BE2C (cell line): ENCODE data around the gene PRDM16.

Experiments
- DNase-seq: peaks from one replicate; pipeline ENCODE4 v3.0.0-alpha.2; 2020
- H3K27me3 ChIP-seq: fragments of 250-450 bp; sonication (Bioruptor Pico); 2 replicates; pipeline ENCODE4 v1.5.1; 2020; ENCODE audit warnings: mild to moderate bottlenecking
- H3K36me3 ChIP-seq: fragments of 250-450 bp; sonication (Bioruptor Pico); 2 replicates; pipeline ENCODE4 v1.5.1; 2020; ENCODE audit warnings: mild to moderate bottlenecking
- H3K4me1 ChIP-seq: fragments of 250-450 bp; sonication (Bioruptor Pico); 2 replicates; pipeline ENCODE4 v1.5.1; 2020
- H3K4me3 ChIP-seq: 2 replicates; pipeline ENCODE4 v1.5.1; 2011; ENCODE audit warnings: low read depth, low read length
- H3K9me3 ChIP-seq: fragments of 250-450 bp; sonication (Bioruptor Pico); 2 replicates; pipeline ENCODE4 v1.5.1; 2020
- TF ChIP-seq, protein P1 (sequence below): IDR thresholded peaks from 2 replicates; pipeline ENCODE4 v1.5.1; 2012; ENCODE audit warnings: mild to moderate bottlenecking, low read depth, low read length

Gene PRDM16

DNA sequence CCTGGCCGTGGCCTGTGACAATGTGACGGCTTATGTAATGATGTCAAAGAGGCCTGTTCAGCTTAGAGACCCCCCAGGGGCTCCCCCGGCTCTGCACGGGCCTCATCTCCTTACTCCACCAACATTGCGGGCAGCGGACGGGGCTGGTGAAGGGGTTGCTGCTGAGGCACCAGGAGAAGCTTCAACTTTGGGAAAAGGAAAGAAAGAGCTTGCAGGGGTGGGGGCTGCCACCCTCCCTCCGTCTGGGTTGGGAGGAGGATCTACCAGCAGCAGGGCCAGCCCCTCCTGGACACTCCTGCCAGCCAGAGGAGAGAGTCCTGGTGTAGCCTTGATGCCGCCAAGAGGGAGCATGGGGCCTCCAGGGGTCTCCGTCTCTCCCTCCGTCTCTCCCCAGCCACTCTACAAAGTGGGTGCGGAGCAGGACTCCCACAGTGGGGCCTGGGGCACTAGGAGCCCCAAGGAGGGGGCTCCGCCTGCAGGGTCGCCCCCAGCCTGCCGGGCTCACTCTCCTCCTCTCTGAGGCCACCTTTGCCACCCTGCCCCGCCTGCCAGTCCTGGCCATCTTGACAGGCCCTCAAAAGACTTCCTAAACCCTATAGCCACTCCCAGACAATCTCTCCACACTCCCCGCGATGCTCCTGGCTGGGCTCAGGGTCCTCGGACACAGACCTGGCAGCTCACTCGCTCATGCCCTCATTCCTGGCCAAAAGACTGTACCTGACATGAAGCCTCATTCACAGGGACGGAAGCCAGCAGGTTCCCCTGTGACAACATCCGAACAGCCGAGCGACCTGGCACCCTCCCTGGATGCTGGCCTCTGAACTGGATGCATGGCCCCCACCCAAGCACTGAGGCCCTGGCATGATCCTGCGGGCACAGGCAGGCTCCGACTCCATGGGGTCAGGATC is 255.0 kb downstream of the PRDM16 start:
- no peaks in the 10 kb centered on the region for H3K27me3 ChIP-seq
- no peak overlapping the region for H3K4me3 ChIP-seq
- H3K36me3 ChIP-seq: no peaks in the 10 kb centered on the region
- no peaks in the 10 kb centered on the region for H3K9me3 ChIP-seq
- DNase-seq: no peak
- H3K4me1 ChIP-seq: no peaks in the 10 kb centered on the region
- TF ChIP-seq, protein P1, sequence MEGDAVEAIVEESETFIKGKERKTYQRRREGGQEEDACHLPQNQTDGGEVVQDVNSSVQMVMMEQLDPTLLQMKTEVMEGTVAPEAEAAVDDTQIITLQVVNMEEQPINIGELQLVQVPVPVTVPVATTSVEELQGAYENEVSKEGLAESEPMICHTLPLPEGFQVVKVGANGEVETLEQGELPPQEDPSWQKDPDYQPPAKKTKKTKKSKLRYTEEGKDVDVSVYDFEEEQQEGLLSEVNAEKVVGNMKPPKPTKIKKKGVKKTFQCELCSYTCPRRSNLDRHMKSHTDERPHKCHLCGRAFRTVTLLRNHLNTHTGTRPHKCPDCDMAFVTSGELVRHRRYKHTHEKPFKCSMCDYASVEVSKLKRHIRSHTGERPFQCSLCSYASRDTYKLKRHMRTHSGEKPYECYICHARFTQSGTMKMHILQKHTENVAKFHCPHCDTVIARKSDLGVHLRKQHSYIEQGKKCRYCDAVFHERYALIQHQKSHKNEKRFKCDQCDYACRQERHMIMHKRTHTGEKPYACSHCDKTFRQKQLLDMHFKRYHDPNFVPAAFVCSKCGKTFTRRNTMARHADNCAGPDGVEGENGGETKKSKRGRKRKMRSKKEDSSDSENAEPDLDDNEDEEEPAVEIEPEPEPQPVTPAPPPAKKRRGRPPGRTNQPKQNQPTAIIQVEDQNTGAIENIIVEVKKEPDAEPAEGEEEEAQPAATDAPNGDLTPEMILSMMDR: no peak

DNA sequence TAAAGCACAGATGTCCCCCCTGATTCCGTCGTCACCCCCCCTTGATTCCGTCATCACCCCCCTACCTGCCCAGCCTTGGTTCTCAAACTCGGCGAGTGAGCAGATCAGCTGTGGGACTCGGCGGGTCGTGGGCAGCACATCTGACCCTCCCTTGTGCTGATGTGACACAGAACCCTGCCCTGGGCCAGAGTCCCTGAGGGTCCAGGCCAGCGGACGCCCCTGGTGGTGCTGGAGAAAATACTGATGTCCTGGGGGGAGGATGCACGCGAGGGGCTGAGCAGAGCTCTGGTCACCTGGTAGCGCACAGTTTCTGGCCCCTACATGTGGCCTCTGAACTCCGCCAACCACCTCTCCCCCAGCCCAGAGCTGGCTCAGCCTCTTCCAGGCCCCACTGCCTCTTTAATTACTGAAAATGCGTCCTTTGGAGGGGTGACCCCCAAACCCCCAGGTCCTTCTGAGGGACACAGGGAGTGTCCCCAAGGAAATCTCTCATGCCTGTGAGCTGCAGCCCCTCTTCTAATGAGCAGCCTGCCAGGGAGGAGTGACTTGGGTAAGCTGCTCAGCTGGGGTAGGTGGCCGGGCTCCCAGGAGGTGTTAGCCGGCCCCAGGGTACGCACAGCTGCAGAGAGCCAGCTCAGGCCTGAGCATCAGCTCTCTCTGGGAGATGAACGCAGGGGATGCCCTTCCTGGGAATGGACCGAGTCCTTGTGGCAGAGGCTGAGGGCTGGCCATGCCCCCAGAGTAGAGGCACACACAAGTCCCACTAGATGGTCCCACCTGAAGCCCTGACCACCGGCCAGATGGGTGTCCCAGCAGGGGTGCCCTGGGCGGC is 255.9 kb downstream of the PRDM16 start:
- H3K4me3 ChIP-seq: no peak overlapping the region
- TF ChIP-seq, protein P1: no peak
- DNase-seq: no peak
- H3K4me1 ChIP-seq: no peaks in the 10 kb centered on the region
- no peaks in the 10 kb centered on the region for H3K36me3 ChIP-seq
- H3K27me3 ChIP-seq: no peaks in the 10 kb centered on the region
- H3K9me3 ChIP-seq: no peaks in the 10 kb centered on the region

DNA sequence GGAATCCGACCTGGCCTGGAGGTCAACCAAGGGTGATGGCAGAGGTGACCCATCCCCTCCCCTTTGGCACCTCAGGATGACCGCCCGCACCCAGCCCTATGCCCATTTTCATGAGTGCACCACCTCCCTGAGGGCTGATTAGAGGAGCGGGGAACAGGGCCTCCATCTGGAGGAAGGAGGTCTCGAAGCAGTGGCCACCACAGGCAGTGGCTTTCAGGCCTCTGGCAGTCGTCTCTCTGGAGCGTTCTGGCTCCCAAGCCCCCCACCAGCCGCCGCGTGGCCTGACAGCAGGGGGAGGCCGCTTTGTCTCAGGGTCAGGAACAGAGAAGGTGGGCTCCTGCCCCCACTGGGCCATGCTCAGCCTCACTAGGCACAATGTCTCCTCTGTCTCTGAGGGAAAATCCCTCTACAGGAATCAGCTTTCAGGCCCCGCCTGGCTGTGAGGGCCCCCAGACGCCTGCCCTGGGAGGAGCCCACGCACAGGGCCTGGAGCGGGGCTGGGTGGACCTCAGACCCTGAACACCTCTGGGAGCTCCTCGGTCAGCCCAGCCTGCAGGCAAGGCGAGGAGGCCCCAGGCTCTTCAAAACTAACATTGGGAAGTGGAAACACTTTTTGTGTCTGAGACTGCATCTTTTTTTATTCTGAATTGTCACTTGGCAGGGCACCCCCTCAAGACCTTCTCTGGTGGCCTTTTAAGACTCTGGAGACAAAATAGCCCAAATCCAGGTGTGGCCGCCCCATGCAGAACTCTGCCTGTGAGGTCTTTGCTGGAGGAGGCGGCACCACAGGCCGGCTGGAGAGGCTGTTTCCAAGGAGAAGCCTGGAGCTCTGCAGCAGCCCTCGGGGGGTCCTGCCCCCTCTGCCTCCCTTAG is 257.7 kb downstream of the PRDM16 start:
- Histone ChIP-seq H3K4me3 (no peak overlapping the region), H3K9me3 (no peaks in the 10 kb centered on the region), H3K36me3 (no peaks in the 10 kb centered on the region), H3K4me1 (no peaks in the 10 kb centered on the region), H3K27me3 (no peaks in the 10 kb centered on the region)
- DNase-seq: no peak
- TF ChIP-seq, protein P1: no peak

DNA sequence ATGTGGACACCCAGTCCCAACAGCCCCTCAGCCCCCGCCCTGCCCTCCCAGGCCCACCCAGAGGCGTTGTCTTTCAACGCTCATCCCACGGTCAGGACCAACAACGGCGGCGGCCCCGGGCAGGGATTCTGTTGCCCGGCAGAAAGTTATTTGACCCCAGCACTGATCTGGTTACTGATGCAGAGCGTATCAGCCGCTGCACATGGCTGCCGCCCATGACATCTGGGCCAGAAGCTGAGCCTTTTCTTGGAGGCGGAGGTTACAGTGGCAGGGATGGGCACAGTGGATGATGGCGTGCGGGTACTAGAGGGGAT is 258.3 kb downstream of the PRDM16 start:
- Histone ChIP-seq H3K4me3 (no peak overlapping the region), H3K9me3 (no peaks in the 10 kb centered on the region), H3K36me3 (no peaks in the 10 kb centered on the region), H3K4me1 (no peaks in the 10 kb centered on the region), H3K27me3 (no peaks in the 10 kb centered on the region)
- DNase-seq: no peak
- TF ChIP-seq, protein P1: no peak

DNA sequence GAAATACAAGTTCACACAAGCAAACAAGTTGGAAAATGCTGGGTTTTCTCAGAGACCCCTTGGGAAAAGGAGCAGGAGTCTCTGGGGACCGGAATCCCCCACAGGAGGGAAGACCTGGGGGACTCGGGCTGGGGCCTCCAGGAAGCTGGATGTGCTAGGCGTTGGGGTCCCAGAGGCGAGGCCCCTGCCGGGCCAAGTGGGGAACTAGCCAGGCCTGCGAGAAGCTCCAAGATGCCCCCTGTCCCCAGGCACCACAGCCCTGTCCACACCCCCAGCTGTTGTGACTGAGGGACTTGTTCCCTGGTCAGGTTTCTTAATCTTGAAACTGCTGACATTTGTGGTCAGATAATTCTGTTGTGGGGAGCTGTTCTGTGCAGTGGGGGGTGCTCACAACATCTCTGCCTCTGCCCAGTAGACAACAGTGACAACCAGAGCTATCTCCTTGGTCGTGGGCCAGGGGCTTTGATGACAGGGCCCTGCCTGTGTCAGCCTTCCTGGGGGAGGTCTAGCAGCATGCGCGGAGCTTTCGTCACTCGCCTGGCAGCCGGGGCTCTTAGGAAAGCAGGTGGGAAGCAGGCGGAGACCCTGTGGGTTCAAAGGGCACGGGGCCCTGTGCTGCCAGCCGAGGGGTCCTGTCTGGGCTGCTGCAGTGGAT is 259.1 kb downstream of the PRDM16 start:
- H3K27me3 ChIP-seq: no peaks in the 10 kb centered on the region
- H3K4me3 ChIP-seq: no peak overlapping the region
- DNase-seq: no peak
- TF ChIP-seq, protein P1: no peak
- no peaks in the 10 kb centered on the region for H3K4me1 ChIP-seq
- H3K9me3 ChIP-seq: no peaks in the 10 kb centered on the region
- H3K36me3 ChIP-seq: no peaks in the 10 kb centered on the region
